Subcutaneous abdominal adipose tissue (tissue), 5 donors: ENCODE measurements around the gene PREX1.

Source experiments
- H3K27ac ChIP-seq: one replicate; pipeline ENCODE4 v1.7.0; 2013; ENCODE audit warnings: low read depth, mild to moderate bottlenecking, inconsistent platforms, low read length, moderate library complexity
- H3K27me3 ChIP-seq, 5 donors: one replicate each; pipeline ENCODE4 v1.7.0; 2013; ENCODE audit warnings: low read length in 5 of 5, inconsistent platforms in 1 of 5; ENCODE audit not compliant: control insufficient read depth in 5 of 5, insufficient read depth in 4 of 5
- H3K36me3 ChIP-seq, 5 donors: one replicate each; pipeline ENCODE4 v1.7.0; 2013; ENCODE audit warnings: low read length in 5 of 5; ENCODE audit not compliant: control insufficient read depth in 5 of 5, insufficient read depth in 5 of 5
- H3K4me1 ChIP-seq, 5 donors: one replicate each; pipeline ENCODE4 v1.7.0; 2013; ENCODE audit warnings: low read length in 5 of 5, mild to moderate bottlenecking in 3 of 5, moderate library complexity in 1 of 5; ENCODE audit not compliant: control insufficient read depth in 5 of 5, insufficient read depth in 5 of 5
- H3K4me3 ChIP-seq, 5 donors: one replicate each; pipeline ENCODE4 v1.7.0; 2013; ENCODE audit warnings: low read length in 5 of 5, low read depth in 1 of 5
- H3K9ac ChIP-seq, 5 donors: one replicate each; pipeline ENCODE4 v1.7.0; 2013; ENCODE audit warnings: low read length in 5 of 5, mild to moderate bottlenecking in 4 of 5, moderate library complexity in 3 of 5
- H3K9me3 ChIP-seq, 5 donors: one replicate each; pipeline ENCODE4 v1.7.0; 2013; ENCODE audit warnings: low read length in 5 of 5; ENCODE audit not compliant: control insufficient read depth in 5 of 5
- donor health status: healthy.
- donor health status: healthy.
- donor health status: healthy.
- donor health status: healthy.
- donor health status: healthy.

PREX1 gene

GRCh38 chr20:48581167-48581566, 246.6 kb downstream of the PREX1 start:
- no peaks in the 10 kb centered on the region for H3K9me3 ChIP-seq
- H3K27ac ChIP-seq, result no peak overlapping the region
- no peak overlapping the region for H3K9ac ChIP-seq
- peaks cover 13 to 39% (median 27%) of the 10 kb centered on the region in 5 donors for H3K27me3 ChIP-seq
- H3K4me1 ChIP-seq, result no peaks in the 10 kb centered on the region
- no peak overlapping the region for H3K4me3 ChIP-seq
- no peaks in the 10 kb centered on the region for H3K36me3 ChIP-seq

DNA sequence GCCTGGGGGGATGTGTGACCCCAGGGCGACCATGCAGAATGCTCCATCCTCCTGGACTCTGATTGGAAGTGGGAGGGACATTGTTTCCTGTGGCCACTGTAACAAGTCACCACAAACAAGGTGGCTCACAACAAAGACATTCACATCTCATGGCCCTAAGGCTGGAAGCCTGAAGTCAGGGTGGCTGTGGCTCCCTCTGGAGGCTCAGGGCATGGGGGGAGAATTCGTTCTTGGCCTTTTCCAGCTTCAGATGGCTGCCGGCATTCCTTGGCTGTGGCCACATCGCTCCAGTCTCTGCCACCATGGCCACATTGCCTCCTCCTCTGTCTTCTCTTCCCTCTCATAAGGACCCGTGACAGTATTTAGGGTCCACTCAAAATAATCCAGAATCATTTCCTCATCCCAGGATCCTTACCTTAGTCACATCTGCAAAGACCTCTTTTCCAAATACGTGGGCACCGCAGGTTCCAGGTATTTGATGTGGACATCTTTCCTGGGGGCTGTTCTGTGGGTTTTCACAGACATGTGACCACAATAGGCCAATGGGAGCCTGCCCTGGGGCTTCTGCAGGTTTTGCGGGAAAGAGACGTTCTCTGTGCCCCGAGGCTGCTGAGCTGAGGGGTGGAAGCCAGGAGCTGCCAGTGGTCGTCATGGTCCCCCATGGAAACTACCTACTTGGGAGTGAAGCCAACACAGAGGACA, 249.3 kb downstream of the PREX1 start:
- H3K9me3 ChIP-seq, result no peaks in the 10 kb centered on the region
- H3K9ac ChIP-seq, result no peak overlapping the region
- no peak overlapping the region for H3K27ac ChIP-seq
- H3K36me3 ChIP-seq, result no peaks in the 10 kb centered on the region
- H3K4me1 ChIP-seq, result no peaks in the 10 kb centered on the region
- H3K4me3 ChIP-seq, result no peak overlapping the region
- H3K27me3 ChIP-seq, result peaks cover 3 to 27% (median 21%) of the 10 kb centered on the region in 5 donors

- Histone ChIP-seq H3K9ac (no peak overlapping the region), H3K27me3 (peaks cover 3 to 26% (median 15%) of the 10 kb centered on the region in 5 donors)
Measured at GRCh38 chr20:48577557-48577956, 250.2 kb downstream of the PREX1 start.

DNA sequence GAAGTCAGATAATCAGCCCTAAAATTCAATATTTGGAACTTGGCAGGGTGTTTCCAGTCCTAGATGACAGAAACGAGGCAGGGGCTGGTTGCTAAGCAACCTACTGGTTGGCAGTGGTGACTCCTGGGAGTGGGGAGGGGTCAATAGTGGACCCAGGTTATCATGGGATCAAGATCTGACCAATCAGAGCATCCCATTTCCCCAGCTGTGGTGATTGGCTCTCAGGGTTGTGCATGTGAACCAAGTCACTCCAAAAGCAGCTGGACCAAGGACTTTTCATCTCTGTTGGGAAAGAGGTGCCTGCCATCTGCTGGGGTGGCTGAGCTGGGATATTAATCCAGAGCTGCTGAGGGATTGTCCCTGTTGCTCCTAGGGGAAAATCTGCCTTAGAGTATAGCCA, 253.4 kb downstream of the PREX1 start:
- H3K27me3 ChIP-seq, result peaks cover 0 to 17% (median 9%) of the 10 kb centered on the region in 5 donors
- no peak overlapping the region for H3K4me3 ChIP-seq
- H3K9me3 ChIP-seq, result no peaks in the 10 kb centered on the region
- H3K9ac ChIP-seq, result no peak overlapping the region
- H3K36me3 ChIP-seq, result no peaks in the 10 kb centered on the region
- H3K4me1 ChIP-seq, result no peaks in the 10 kb centered on the region
- no peak overlapping the region for H3K27ac ChIP-seq

More at GRCh38 chr20:48577557-48577956, 250.2 kb downstream of the PREX1 start:
- H3K36me3 ChIP-seq, result no peaks in the 10 kb centered on the region
- H3K27ac ChIP-seq, result no peak overlapping the region
- H3K4me3 ChIP-seq, result no peak overlapping the region
- no peaks in the 10 kb centered on the region for H3K4me1 ChIP-seq
- H3K9me3 ChIP-seq, result no peaks in the 10 kb centered on the region
